Testis (tissue), 3 donors: ENCODE data around the gene TFB2M. TPM values are rescaled to one million over a fixed set of nuclear protein-coding genes. Genes with fewer than 3 reads are reported as not detected.

Experiments
- DNase-seq: peaks from one replicate; pipeline ENCODE4 v3.0.0-alpha.2; 2019
- H3K27ac ChIP-seq, 2 donors: fragments of 200-600 bp; sonication (generic); one replicate each; pipeline ENCODE4 v1.5.1; 2019
- H3K27me3 ChIP-seq: fragments of 200-600 bp; sonication (generic); one replicate; pipeline ENCODE4 v1.5.1; 2019
- H3K36me3 ChIP-seq: fragments of 200-600 bp; sonication (generic); one replicate; pipeline ENCODE4 v1.5.1; 2017; ENCODE audit warnings: low read depth; ENCODE audit errors: missing control alignments
- H3K4me1 ChIP-seq: fragments of 200-600 bp; sonication (generic); one replicate; pipeline ENCODE4 v1.5.1; 2019
- H3K4me3 ChIP-seq, 2 donors: fragments of 200-600 bp; sonication (generic); one replicate each; pipeline ENCODE4 v1.5.1; 2017 to 2019
- H3K9me3 ChIP-seq: fragments of 200-600 bp; sonication (generic); one replicate; pipeline ENCODE4 v1.5.1; 2017
- POLR2A ChIP-seq: fragments of 450-650 bp; IDR thresholded peaks from one replicate; pipeline ENCODE4 v1.6.1; 2017; ENCODE audit warnings: antibody characterized with exemption, mild to moderate bottlenecking, moderate library complexity
- WGBS, 2 donors: methylation state at CpG; one replicate each; pipeline ENCODE4 v1.1.5; 2018; 5-methylcytosine and 5-hydroxymethylcytosine counted together
- intact Hi-C: fragments of 100-400 bp; cut with DNase I; formaldehyde crosslinking; loops from one replicate; pipeline ENCODE4 v1.15.1; 2023; ENCODE audit warnings: low total_unique reads
- polyA plus RNA-seq: library from polyadenylated mRNA; stranded (reverse); fragments of 350-450 nt; fragmentation: Illumina TruSeq; extraction: RNeasy Lipid Tissue Mini Kit (QIAGEN cat#74804); gene quantifications from one replicate; pipeline ENCODE4 v1.2.3, GENCODE V29; 2014; ENCODE audit warnings: low read depth, low replicate concordance; ENCODE audit not compliant: insufficient read depth
- total RNA-seq, 2 donors: library from RNA; depleted of rRNA; stranded (reverse); fragments of >200 nt; gene quantifications; one replicate each; pipeline ENCODE4 v1.2.3, GENCODE V29; 2016
- TF ChIP-seq, protein P1 (sequence below), 3 experiments: fragments of 450-650 bp in 2 of 3; fragments of 200-600 bp in 1 of 3; sonication (generic) in 1 of 3; IDR thresholded peaks; one replicate each; pipeline ENCODE4 v1.5.1; 2016 to 2019; ENCODE audit warnings: antibody characterized with exemption in 3 of 3, mild to moderate bottlenecking in 2 of 3, moderate library complexity in 1 of 3

The TFB2M gene
- total and polyA plus RNA-seq, 3 donors from 2014 or later = 15.7 to 20.0 (median 19.8) TPM

DNA sequence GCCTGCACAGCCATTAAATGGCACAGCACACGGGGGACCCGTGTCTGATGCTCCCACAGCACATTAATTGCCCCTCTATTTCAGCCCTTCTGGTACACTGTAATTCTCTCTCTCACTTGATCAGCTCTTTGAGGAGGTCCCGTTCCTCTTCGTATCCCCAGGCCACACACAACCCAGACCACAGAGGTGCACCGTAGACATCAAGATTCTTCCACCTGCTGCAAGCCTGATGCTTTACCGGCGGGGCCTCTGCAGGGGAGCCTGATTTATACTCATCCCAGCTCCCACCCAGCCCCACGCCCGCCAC is 59.7 kb downstream of the TFB2M start:
- Histone ChIP-seq H3K4me1 (no peaks in the 10 kb centered on the region), H3K27me3 (no peaks in the 10 kb centered on the region), H3K4me3 (peak overlapping the region; percentile 81 to 89), H3K27ac (peak overlapping the region in 1 of 2 donors; percentile 27), H3K9me3 (no peaks in the 10 kb centered on the region), H3K36me3 (no peaks in the 10 kb centered on the region)
- intact Hi-C loops = no loop called here
- no peak for TF ChIP-seq POLR2A
- TF ChIP-seq, protein P1, sequence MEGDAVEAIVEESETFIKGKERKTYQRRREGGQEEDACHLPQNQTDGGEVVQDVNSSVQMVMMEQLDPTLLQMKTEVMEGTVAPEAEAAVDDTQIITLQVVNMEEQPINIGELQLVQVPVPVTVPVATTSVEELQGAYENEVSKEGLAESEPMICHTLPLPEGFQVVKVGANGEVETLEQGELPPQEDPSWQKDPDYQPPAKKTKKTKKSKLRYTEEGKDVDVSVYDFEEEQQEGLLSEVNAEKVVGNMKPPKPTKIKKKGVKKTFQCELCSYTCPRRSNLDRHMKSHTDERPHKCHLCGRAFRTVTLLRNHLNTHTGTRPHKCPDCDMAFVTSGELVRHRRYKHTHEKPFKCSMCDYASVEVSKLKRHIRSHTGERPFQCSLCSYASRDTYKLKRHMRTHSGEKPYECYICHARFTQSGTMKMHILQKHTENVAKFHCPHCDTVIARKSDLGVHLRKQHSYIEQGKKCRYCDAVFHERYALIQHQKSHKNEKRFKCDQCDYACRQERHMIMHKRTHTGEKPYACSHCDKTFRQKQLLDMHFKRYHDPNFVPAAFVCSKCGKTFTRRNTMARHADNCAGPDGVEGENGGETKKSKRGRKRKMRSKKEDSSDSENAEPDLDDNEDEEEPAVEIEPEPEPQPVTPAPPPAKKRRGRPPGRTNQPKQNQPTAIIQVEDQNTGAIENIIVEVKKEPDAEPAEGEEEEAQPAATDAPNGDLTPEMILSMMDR (IDR thresholded peaks at IDR 0.05) = no peak
- 3 to 13% methylated on average over 5 to 9 of the region's 9 CpGs for WGBS, 2 donors
- no peak for DNase-seq

- no peak overlapping the region for H3K27ac ChIP-seq
- TF ChIP-seq POLR2A = no peak
- TF ChIP-seq, protein P1 (IDR thresholded peaks at IDR 0.05) = no peak
- H3K4me3 ChIP-seq = no peak overlapping the region
- no peaks in the 10 kb centered on the region for H3K36me3 ChIP-seq
- H3K27me3 ChIP-seq = no peaks in the 10 kb centered on the region
- WGBS, 2 donors = 78 to 79% methylated on average over 7 of the region's 7 CpGs
- intact Hi-C loops = no loop called here
- H3K4me1 ChIP-seq = no peaks in the 10 kb centered on the region
- DNase-seq = no peak
- H3K9me3 ChIP-seq = no peaks in the 10 kb centered on the region
Observed at GRCh38 chr1:246503341-246503740, 62.7 kb downstream of the TFB2M start.

- DNase-seq = no peak
- intact Hi-C loops = loop anchor here (10.0 kb wide), 1 partner anchor 1343 kb away; the partner anchor contains the start of gene KIF26B
- 61% methylated on average over 2 of the region's 2 CpGs for WGBS, 2 donors
Observed at GRCh38 chr1:246497331-246497915, 68.6 kb downstream of the TFB2M start.

GRCh38 chr1:246492611-246493245 is 73.3 kb downstream of the TFB2M start:
- TF ChIP-seq, protein P1 (IDR thresholded peaks at IDR 0.05) = peak; percentile 37 to 69 (median 64)
- no peak for TF ChIP-seq POLR2A
- H3K27ac ChIP-seq = no peak overlapping the region
- no peaks in the 10 kb centered on the region for H3K36me3 ChIP-seq
- H3K27me3 ChIP-seq = no peaks in the 10 kb centered on the region
- H3K4me3 ChIP-seq = no peak overlapping the region
- no peaks in the 10 kb centered on the region for H3K9me3 ChIP-seq
- intact Hi-C loops = loop anchor here (10.0 kb wide), 1 partner anchor 1338 kb away; the partner anchor contains the start of gene KIF26B
- DNase-seq = peak; percentile 81
- H3K4me1 ChIP-seq = no peaks in the 10 kb centered on the region
- WGBS, 2 donors = 37 to 54% methylated on average over 3 of the region's 3 CpGs

More at GRCh38 chr1:246497331-246497915, 68.6 kb downstream of the TFB2M start:
- H3K9me3 ChIP-seq = no peaks in the 10 kb centered on the region
- TF ChIP-seq, protein P1 (IDR thresholded peaks at IDR 0.05) = peak; percentile 72 to 80 (median 73)
- TF ChIP-seq POLR2A = no peak
- H3K27ac ChIP-seq = no peak overlapping the region
- no peak overlapping the region for H3K4me3 ChIP-seq
- no peaks in the 10 kb centered on the region for H3K4me1 ChIP-seq
- H3K36me3 ChIP-seq = no peaks in the 10 kb centered on the region
- no peaks in the 10 kb centered on the region for H3K27me3 ChIP-seq
